Measurements from ENCODE around the gene SPATA3.
"Not testable (repeated sequence)": the region's sequence is repeated elsewhere in the genome, so short reads cannot be mapped to it uniquely, and the experiment has no call there.

SPATA3 gene

DNA sequence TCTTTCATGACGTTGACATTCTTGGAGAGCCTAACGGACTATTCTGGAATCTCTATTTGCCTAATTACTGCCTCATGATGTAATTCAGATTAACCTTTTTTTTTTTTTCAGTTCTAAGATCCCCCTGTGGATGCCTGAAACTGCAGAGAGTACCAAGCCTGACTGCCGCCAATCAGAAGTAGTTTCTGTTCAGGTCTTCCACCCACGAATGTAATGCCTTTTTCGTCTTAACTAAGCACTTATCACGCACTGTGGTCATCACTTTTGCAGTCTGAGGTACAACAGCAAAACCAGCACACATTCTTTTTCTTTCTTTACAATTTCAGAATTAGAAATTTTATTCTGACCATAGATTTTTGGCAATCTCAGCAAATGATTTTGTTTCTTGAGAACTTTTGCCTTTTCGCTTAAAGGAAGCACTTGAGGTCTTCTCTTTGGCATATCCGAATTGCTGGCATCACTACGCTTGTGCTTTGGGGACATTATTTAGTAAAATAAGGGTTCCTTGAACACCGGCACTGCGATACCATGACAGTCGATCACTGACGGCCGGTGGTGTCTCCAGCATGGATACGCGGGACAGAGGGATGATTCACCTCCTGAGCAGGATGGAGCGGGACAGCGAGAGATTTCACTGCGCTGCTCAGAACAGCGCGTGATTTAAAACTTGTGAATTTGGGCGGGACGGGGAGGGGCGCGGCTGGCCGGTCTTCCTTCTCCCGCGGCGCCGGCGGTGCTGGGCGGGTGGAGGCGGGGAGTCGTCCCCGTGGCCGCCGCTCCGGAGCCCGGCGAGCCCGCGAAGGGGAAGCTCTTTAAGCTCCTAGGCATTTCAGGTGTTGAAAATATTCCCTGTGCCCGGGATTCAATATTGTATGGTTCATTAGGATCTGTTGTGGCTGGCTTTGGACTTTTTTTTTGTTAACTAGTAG, 38.8 kb upstream of the SPATA3 start:
- Mint-ChIP-seq H3K9me3 (no peaks in the 10 kb centered on the region), H3K27me3 (peaks cover 47 to 93% of the 10 kb centered on the region in 2 donors), H3K4me3 (peak overlapping the region; percentile 86 to 88), H3K27ac (peak overlapping the region; percentile 71 to 82), H3K4me1 (ENCODE audit: low read depth in 2 of 2) (peaks cover 9 to 14% of the 10 kb centered on the region in 2 donors), H3K36me3 (ENCODE audit: insufficient read depth) (no peaks in the 10 kb centered on the region)
- DNase-seq = no peak
- ATAC-seq (replicated peaks) = peak; percentile 85

DNA sequence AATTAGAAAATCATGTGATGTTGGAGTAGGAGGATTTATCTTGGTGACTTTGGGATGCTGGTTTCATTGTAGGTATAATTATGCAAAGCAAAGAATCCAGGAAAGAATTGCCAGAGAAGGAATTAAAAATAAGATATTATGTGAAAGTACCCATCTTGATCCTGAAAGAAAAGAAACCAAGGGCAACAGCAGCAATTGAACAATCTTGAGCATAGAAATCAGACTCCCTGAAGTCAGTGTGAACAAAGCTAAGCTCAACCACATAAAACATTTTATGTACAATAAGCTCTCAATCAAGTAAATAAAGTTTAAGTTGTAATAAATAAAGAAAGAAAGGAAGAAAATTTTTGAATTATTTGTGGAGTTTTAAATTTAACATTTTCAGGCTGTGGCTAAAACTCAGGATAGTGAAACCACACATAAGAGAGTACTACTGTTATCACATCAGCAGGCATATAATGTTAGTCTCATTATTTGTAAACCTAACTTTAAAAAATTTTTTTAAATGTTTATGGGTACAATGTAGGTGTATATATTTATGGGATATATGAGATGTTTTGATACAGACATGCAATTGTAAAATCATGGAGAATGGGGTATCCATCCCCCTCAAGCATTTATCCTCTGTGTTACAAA, 38.0 kb upstream of the SPATA3 start:
- Mint-ChIP-seq H3K27me3 (peaks cover 44 to 92% of the 10 kb centered on the region in 2 donors), H3K4me3 (peak overlapping the region; percentile 86 to 88), H3K4me1 (ENCODE audit: low read depth in 2 of 2) (peaks cover 9 to 14% of the 10 kb centered on the region in 2 donors), H3K36me3 (ENCODE audit: insufficient read depth) (no peaks in the 10 kb centered on the region), H3K27ac (peak overlapping the region; percentile 71 to 82), H3K9me3 (no peaks in the 10 kb centered on the region)
- DNase-seq (no peak), ATAC-seq (replicated peaks) (no peak)

DNA sequence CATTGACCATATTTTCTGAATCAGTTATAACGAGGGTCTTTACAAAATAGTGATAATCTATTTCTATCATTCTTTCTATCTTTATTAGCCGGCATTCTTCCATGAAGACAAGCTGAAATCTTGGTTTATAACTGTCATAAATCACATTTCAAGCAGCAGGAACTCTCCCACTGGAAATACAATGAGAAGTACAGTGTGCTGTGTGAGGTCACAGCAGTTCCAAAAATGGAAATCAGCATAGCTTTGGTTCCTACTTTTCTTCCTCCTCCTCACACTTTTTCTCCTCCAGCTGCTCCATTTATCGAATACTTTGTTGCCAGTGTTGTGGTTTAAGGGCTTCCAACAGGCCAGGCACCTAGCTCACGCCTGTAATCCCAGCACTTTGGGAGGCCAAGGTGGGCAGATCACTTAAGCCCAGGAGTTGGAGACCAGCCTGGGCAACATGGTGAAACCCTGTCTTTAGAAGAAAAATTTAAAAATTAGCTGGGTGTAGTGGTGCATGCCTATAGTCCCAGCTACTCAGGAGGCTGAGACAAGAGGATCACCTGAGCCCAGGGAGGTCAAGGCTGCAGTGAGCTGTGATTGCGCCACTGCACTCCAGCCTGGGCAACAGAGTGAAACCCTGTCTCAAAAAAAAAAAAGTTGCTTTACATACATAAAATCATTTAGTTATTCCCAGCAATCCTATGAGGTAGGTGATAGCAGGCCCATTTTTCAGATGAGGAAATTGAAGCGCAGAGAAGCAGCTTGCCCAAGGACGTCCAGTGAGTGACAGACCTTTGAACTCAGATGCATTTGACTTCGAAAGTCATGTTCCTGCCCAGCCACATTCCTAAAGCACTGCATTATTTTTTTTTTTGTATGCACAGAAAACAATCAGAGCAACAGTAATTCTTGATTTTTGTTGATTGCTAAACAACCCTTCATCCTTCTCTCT, 36.8 kb upstream of the SPATA3 start:
- no peak overlapping the region for H3K27ac Mint-ChIP-seq
- H3K4me1 Mint-ChIP-seq (ENCODE audit: low read depth in 2 of 2) = peaks cover 9 to 14% of the 10 kb centered on the region in 2 donors
- H3K4me3 Mint-ChIP-seq = no peak overlapping the region
- DNase-seq (no peak), ATAC-seq (replicated peaks) (no peak)
- peaks cover 40 to 82% of the 10 kb centered on the region in 2 donors for H3K27me3 Mint-ChIP-seq
- H3K36me3 Mint-ChIP-seq (ENCODE audit: insufficient read depth) = no peaks in the 10 kb centered on the region
- H3K9me3 Mint-ChIP-seq = no peaks in the 10 kb centered on the region

DNA sequence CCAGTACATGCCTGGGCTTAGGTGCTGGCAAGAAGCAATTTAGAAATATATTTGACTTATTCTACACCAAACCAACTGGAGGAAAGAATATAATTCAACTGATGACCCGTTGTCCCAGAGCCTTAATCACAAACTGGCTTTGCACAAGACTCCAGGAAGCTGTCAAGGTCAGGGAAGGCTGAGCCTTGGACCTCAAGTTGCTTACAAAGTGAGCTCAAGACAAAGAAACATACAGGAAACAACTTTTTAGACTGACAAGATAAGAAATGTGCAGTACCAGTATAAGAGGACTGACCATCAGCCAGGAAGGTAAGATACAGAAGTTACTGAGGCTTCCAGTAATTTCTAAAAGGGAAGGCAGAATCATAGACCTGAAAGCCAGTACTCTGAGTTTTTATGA, 35.9 kb upstream of the SPATA3 start:
- Mint-ChIP-seq H3K27me3 (peaks cover 33 to 72% of the 10 kb centered on the region in 2 donors), H3K4me1 (ENCODE audit: low read depth in 2 of 2) (peaks cover 9 to 14% of the 10 kb centered on the region in 2 donors), H3K27ac (no peak overlapping the region), H3K4me3 (no peak overlapping the region), H3K9me3 (no peaks in the 10 kb centered on the region), H3K36me3 (ENCODE audit: insufficient read depth) (no peaks in the 10 kb centered on the region)
- ATAC-seq (replicated peaks) (no peak), DNase-seq (no peak)

DNA sequence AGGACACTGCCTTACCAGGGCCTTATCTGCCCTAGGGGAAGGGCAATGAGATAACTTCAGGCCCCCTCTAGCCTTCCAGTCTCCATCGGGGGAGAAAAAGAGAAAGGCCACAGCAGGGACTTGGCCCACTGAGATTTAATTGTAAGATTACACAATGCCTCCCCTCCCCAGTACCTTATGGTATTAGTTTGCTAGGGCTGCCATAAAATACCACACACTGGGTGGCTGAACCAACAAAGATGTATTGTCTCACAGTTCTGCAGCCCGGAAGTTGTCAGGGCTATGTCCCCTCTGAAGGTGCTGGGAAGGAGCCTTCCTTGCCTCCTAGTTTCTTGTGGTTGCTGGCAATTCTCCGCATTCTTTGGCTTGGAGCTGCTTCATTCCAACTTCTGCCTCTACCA, 34.8 kb upstream of the SPATA3 start:
- Mint-ChIP-seq H3K27ac (no peak overlapping the region), H3K4me1 (ENCODE audit: low read depth in 2 of 2) (peaks cover 9 to 14% of the 10 kb centered on the region in 2 donors), H3K9me3 (no peaks in the 10 kb centered on the region), H3K36me3 (ENCODE audit: insufficient read depth) (no peaks in the 10 kb centered on the region), H3K27me3 (peaks cover 31 to 64% of the 10 kb centered on the region in 2 donors), H3K4me3 (no peak overlapping the region)
- ATAC-seq (replicated peaks) (no peak), DNase-seq (no peak)

DNA sequence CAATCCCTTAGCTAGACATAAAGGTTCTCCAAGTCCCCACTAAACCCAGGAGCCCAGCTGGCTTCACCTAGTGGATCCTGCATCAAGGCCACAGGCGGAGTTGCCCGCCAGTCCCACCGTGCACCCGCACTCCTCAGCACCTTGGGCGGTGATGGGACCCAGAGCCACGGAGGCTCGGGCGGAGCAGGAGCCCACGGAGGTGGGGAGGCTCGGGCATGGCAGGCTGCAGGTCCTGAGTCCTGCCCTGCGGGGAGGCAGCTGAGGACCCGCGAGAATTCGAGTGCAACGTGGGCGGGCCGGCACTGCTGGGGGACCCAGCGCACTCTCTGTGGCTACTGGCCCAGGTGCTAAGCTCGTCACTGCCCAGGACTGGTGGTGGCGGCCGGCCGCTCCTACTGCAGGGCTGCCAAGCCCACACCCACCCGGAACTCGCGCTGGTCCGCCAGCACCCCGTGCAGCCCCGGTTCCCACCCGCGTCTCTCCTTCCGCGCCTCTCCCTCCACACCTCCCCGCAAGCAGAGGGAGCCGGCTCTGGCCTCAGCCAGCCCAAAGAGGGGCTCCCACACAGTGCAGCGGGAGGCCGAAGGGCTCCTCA, 31.7 kb upstream of the SPATA3 start:
- ATAC-seq (replicated peaks) (no peak), DNase-seq (no peak)
- H3K9me3 Mint-ChIP-seq = no peaks in the 10 kb centered on the region
- no peak overlapping the region for H3K27ac Mint-ChIP-seq
- peaks cover 6 to 50% of the 10 kb centered on the region in 2 donors for H3K27me3 Mint-ChIP-seq
- H3K36me3 Mint-ChIP-seq (ENCODE audit: insufficient read depth) = no peaks in the 10 kb centered on the region
- H3K4me1 Mint-ChIP-seq (ENCODE audit: low read depth in 2 of 2) = peaks cover 0 to 4% of the 10 kb centered on the region in 2 donors
- H3K4me3 Mint-ChIP-seq = no peak overlapping the region

DNA sequence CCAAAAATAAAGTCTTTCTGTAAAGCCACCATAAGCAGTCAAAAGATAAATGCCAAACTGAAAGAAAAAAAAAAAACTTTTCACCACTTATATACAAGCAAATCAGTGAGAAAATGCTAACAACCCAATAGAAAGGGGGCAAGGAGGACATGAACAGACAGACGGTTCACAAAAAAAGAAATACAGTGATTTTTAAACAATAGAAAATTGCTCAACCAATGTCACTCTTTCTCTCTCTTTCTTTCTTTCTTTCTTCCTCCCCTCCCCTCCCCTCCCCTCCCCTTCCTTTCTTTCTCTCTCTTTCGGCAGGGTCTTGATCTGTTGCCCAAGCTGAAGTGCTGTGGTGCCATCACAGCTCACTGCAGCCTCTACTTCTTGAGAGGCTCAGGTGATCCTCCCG, 28.8 kb upstream of the SPATA3 start:
- Mint-ChIP-seq H3K36me3 (ENCODE audit: insufficient read depth) (no peaks in the 10 kb centered on the region), H3K4me1 (ENCODE audit: low read depth in 2 of 2) (peaks cover 2 to 5% of the 10 kb centered on the region in 2 donors), H3K4me3 (no peak overlapping the region), H3K27me3 (peaks cover 0 to 23% of the 10 kb centered on the region in 2 donors), H3K9me3 (no peaks in the 10 kb centered on the region), H3K27ac (no peak overlapping the region)
- DNase-seq (no peak), ATAC-seq (replicated peaks) (no peak)

DNA sequence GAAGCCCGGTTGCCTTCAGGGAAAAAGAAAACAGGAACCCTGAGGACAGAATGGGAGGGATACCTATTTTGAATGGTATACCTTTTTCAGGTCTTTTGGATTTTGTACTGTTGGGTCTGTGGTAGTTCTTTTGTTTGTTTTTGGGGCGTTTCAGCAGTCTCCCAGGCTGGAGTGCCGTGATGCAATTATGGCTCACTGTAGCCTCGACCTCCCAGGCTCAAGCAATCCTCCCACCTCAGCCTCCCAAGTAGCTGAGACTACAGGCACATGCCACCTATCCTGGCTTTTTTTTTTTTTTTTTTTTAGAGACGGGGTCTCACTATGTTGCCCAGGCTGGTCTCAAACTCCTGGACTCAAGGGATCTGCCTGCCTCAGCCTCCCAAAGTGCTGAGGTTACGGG, 27.6 kb upstream of the SPATA3 start:
- not testable (repeated sequence) for H3K27ac Mint-ChIP-seq; H3K9me3 Mint-ChIP-seq; H3K4me1 Mint-ChIP-seq (ENCODE audit: low read depth in 2 of 2); H3K4me3 Mint-ChIP-seq; ATAC-seq (replicated peaks); H3K36me3 Mint-ChIP-seq (ENCODE audit: insufficient read depth); DNase-seq
- H3K27me3 Mint-ChIP-seq = peaks cover 0 to 16% of the 10 kb centered on the region in 2 donors

DNA sequence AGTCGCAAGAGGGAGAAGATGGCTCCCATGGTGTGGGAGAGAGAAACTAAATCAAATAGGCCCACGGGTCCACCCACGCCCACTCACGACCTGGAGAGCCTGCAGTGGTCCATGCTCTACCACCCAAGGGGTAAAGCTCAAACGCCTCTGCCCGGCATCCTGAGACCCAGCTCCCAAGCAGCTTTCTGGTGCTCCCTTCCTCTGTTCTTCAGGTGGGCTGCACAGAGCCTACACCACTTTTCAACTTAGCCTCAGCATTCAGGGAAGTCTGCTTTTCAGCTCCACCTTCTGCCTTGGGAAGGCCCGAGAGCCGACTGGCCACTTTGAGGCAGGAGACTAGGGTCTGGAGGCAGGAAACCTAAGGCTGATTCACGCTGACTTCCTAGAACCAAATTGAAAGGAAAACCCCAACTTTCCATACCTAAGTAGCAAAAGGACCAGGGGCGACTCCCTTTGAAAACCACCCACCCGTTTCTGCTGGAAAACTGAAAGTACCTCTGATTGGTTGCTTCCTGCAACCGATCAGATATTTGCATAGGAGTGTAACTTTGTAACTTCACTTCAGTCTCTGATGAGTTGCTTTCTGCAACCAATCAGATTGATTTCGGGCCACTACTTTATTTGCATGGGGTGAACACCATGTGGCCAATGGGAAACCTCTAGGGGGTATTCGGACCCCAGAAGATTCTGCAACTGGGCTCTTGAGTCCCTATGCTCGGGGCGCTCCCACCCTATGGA, 26.8 kb upstream of the SPATA3 start:
- peak overlapping the region in 1 of 2 donors; percentile 2 for H3K4me3 Mint-ChIP-seq
- H3K27ac Mint-ChIP-seq = peak overlapping the region in 1 of 2 donors; percentile 10
- ATAC-seq (replicated peaks) (no peak), DNase-seq (no peak)
- peaks cover 0 to 16% of the 10 kb centered on the region in 2 donors for H3K27me3 Mint-ChIP-seq
- H3K9me3 Mint-ChIP-seq = peaks cover 0 to 3% of the 10 kb centered on the region in 2 donors
- H3K4me1 Mint-ChIP-seq (ENCODE audit: low read depth in 2 of 2) = peaks cover 12 to 16% of the 10 kb centered on the region in 2 donors
- H3K36me3 Mint-ChIP-seq (ENCODE audit: insufficient read depth) = peaks cover 4% of the 10 kb centered on the region

DNA sequence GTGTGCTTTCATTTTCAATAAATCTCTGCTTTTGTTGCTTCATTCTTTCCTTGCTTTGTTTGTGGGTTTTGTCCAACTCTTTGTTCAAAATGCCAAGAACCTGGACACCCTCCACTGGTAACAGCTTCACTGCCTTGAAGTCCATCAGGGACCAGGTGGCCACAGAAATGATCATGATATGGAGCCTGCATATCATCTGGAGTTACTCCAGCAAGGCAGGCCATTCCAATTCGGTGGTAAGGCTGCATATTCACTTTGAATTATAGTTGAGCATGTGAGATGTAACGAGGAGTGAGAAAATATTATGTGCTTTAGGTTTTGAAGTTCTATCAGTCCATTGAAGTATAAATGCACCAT, 26.3 kb upstream of the SPATA3 start:
- no peak for ATAC-seq (replicated peaks)
- Mint-ChIP-seq H3K9me3 (peaks cover 0 to 3% of the 10 kb centered on the region in 2 donors), H3K27ac (no peak overlapping the region), H3K4me3 (peak overlapping the region in 1 of 2 donors; percentile 2), H3K4me1 (ENCODE audit: low read depth in 2 of 2) (peaks cover 18 to 22% of the 10 kb centered on the region in 2 donors), H3K27me3 (peaks cover 0 to 16% of the 10 kb centered on the region in 2 donors), H3K36me3 (ENCODE audit: insufficient read depth) (peaks cover 9% of the 10 kb centered on the region)
- no peak for DNase-seq

DNA sequence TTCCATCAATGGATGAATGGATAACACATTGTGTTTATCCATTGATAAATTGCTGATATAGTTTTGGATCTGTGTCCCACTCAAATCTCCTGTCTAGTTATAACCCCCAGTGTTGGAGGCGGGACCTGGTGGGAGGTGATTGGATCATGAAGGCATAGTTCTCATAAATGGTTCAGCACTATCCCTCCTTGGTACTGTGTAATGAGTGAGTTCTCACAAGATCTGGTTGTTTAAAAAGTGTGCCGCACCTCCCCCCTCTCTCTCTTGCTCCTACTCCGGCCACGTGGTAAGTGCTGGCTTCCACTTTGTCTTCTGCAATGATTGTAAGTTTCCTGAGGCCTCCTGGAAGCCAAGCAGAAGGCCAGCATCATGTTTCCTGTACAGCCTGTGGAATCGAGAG, 23.9 kb upstream of the SPATA3 start:
- peaks cover 0 to 16% of the 10 kb centered on the region in 2 donors for H3K27me3 Mint-ChIP-seq
- peaks cover 30 to 37% of the 10 kb centered on the region in 2 donors for H3K4me1 Mint-ChIP-seq (ENCODE audit: low read depth in 2 of 2)
- DNase-seq = no peak
- peaks cover 16% of the 10 kb centered on the region for H3K36me3 Mint-ChIP-seq (ENCODE audit: insufficient read depth)
- H3K4me3 Mint-ChIP-seq = no peak overlapping the region
- ATAC-seq (replicated peaks) = no peak
- H3K9me3 Mint-ChIP-seq = peaks cover 0 to 3% of the 10 kb centered on the region in 2 donors
- peak overlapping the region in 1 of 2 donors; percentile 22 for H3K27ac Mint-ChIP-seq

All from effector memory CD8-positive, alpha-beta T cell (primary cell).